ENCODE results near the gene GTF2IRD2. TPM values are rescaled to one million over a fixed set of nuclear protein-coding genes. Genes with fewer than 3 reads are reported as not detected.

Gene GTF2IRD2
- 33.4 TPM for total RNA-seq

DNA sequence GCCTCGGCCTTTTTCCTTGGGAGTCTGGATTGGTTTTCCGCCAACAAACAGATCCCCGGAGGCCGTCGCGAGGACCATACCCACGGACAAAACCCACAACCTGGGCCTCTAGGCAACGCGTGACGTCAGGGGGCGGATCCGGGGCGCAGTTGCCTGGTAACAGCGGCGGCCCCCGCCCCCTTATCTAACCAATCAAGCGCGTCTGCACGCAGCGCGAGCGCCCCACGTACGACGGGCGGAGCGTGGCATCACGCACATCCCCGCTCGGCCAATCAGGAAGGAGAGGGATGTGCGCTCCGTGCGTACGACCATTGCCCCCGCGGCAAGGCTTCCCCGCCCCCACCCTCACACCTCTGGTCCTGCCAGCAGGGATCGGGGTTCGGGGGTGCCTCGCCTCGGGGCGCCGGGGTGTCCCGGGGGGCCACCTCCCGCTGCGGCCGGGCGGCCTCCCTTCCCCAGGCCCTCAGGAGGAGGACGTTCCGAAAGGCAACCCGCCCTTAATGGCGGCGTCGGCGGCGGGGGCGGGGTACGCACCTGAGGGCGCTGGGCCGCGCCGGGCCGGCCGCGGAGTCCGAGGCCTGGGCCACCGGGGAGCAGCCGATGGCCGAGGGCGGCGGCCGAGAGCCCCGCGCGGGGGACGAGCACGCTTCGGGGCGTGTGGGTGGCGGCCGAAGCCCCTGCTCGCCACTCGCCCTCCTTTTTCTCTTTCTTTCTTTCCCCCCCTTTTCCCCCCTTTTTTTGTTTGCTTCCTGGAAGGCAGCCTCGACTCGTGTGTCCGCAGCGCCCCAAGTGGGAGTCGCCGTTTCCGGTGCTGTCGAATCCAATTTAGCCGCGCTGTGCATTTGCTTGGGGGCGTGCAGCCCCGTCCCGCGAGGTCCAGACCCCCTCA, at the start of gene GTF2IRD2:
GTF2IRD2 (minus strand) TSS at position 773 of the 889 bp plus-strand sequence. CDS start 15,227 bp downstream, outside the sequence.

DNA sequence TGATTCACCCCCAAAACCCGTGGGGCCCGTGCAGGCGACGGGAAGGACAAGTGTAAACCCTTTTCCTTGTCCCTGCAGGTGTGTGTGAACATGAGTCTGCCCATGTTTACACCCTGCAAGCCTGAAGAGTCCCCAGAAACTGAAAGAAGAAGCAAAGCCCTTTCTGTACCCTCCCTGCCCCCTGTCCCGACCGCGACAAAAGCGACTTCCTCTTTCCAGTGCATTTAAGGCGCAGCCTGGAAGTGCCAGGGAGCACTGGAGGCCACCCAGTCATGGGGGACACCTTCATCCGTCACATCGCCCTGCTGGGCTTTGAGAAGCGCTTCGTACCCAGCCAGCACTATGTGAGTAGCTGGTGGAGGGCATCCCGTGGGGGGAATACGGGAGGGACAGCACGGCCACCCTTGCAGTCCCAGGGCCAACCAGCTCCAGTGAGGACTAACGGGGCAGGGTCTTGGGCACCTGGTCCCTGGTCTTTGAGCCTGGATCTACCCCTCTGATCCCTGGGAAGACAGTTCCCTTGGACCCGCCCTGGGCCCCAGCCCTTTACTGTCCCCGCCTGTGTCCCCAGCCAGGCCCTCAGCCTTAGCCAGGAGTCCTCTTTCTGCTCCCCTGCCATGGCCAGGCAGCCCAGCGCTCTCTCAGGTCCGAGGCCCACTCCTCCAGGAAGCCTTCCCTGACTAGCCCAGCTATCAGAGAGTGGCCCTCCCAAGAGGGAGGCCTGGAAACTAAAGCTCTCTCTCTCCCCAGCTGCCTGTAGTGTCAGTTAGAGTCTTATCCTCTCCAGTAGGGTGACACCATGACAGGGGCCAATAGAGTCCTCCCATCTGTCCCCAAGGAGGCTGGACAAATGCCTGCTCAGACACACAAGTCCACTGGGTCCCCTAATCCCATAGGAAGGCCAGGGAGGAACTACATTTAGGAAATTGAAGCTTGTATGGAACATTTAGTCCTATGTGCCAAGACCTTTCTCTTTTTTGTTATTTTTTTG, 77.3 kb downstream of the GTF2IRD2 start, which contains the start of gene NCF1:
NCF1 (plus strand) TSS at position 252 of the 991 bp plus-strand sequence; CDS start at position 273, 21 bp downstream.

Small RNA genes within 50 kb of the gene (small RNA-seq; reads per million reads assigned to genes)
- not detected for gene RF00019

Other genes with a start within 250 kb of the GTF2IRD2 start
- gene GTF2I, start 193.9 kb downstream of the GTF2IRD2 start, total RNA-seq = 254 TPM
- 0.69 TPM for gene NCF1, start 77.6 kb downstream of the GTF2IRD2 start, total RNA-seq
- gene CASTOR2, start 113.1 kb upstream of the GTF2IRD2 start, total RNA-seq = 55.8 TPM
- gene RCC1L, start 222.2 kb upstream of the GTF2IRD2 start, total RNA-seq = 21.0 TPM
- gene GTF2IRD2B, start 241.0 kb upstream of the GTF2IRD2 start, total RNA-seq = 41.8 TPM

Measured in diencephalon (tissue), 1 donor.